CD4-positive, alpha-beta T cell treated with Interferon gamma for 1 hour (primary cell): ENCODE measurements around the gene SLMAP.
"Not testable (repeated sequence)": the region's sequence is repeated elsewhere in the genome, so short reads cannot be mapped to it uniquely, and the experiment has no call there.

Experiments
- DNase-seq: peaks from one replicate; pipeline ENCODE4 v3.0.0-alpha.2; 2020

SLMAP gene

GRCh38 chr3:57833763-57834162 lies 77.7 kb downstream of the SLMAP start:
- no peak for DNase-seq

DNA sequence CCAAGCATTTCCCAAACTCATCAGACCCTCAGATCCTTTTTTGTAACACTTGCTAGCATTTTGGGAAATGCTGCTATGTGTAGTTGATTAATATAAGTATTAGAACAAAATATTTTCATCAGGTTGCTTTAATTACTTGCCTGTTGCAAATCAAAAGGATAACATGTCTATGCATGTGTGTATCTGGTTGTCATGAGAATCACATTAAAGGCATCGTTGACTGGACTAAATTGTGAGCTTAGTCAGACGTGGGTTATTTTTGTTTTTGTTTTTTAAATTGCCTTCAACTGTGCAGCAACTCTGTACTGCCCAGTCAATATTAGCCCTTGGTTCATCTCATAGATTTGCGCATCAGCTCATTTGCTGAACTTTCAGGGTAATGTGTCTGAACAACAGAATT lies 81.6 kb downstream of the SLMAP start:
- no peak for DNase-seq

DNA sequence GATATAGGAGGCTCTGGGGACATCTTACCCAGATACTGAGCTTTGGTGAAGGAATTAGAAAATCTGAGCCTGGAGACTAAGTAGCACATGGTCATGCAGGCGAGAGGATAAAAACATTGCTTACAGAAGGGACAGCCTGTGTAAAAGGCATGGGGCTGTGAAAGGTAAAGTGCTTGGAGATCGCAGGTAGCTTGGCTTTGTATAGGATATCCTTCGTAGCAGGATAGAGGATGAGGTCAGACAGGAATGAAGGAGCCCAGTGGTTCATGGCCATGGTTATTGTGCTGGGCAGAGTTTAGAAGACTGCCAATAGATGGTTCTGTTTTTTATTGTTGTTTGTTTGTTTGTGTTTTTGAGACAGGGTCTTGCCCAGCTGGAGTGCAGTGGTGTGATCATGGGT lies 82.5 kb downstream of the SLMAP start:
- no peak for DNase-seq

GRCh38 chr3:57840473-57840872 lies 84.4 kb downstream of the SLMAP start:
- no peak for DNase-seq

GRCh38 chr3:57841818-57842217 lies 85.7 kb downstream of the SLMAP start:
- no peak for DNase-seq

DNA sequence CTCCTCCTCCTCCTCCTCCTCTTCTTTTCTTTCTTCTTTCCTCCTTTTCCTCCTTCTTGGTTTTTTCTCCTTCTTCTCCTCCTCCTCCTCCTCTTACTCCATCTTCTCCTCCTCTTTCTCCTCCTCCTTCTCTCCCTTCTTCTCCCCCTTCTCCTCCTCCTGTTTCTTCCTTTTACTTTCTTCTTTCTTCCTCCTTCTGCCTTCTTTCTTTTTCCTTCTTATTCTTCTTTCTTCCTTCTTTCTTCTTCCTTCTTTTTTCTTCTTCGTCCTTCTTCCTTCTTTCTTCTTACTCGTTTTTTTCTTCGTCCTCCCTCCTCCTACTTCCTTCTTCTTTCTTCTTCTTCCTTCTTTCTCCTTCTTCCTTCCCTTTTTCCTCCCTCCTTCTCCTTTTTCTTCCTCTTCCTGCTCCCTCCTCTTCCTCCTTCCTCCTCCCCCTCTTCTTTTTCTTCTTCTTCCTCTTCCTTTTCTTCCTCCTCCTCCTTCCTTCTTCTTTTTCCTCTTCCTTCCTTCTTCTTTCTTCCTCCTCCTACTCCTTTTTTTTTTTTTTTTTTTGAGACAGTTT lies 92.1 kb downstream of the SLMAP start:
- DNase-seq, result no peak

GRCh38 chr3:57851304-57851703 lies 95.2 kb downstream of the SLMAP start:
- no peak for DNase-seq

GRCh38 chr3:57852896-57853295 lies 96.8 kb downstream of the SLMAP start:
- DNase-seq, result no peak

- no peak for DNase-seq
Observed at GRCh38 chr3:57855281-57855680, 99.2 kb downstream of the SLMAP start.

DNA sequence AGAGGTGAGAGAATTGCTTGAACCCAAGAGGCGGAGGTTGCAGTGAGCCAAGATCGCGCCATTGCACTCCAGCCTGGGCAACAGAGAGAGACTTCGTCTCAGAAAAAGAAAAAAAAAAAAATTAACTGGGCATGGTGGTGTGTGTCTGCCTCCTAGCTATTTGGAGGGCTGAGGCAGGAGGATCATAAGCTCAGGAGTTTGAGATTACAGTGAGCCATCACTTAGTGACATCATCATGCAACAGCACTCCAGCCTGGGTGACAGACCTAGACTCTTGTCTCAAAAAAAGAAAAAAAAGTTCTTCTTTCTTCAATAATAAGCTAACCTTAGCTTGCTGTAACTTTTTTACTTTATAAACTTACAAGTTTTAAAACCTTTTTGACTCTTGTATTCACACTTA lies 99.8 kb downstream of the SLMAP start:
- no peak for DNase-seq

- DNase-seq, result no peak
Observed at GRCh38 chr3:57856675-57857074, 100.6 kb downstream of the SLMAP start.

DNA sequence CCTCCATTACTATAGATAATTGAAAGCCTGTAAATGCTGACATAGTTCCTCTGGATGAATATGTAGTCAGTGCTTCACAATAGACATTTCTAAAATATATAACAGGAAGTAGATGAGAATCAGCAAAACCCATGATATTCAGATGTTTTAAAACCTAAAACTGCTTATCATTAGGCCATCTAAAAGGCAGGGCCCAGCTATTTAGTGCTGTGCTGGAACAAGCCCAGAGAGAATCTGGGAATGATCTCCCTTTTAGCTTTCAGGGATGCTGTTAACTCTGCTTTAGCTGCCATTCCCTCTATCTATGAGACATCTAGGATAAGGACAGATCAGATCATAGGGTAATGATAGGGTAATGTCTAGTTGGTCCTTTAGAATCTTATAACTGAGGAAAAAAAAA lies 106.8 kb downstream of the SLMAP start:
- no peak for DNase-seq

DNA sequence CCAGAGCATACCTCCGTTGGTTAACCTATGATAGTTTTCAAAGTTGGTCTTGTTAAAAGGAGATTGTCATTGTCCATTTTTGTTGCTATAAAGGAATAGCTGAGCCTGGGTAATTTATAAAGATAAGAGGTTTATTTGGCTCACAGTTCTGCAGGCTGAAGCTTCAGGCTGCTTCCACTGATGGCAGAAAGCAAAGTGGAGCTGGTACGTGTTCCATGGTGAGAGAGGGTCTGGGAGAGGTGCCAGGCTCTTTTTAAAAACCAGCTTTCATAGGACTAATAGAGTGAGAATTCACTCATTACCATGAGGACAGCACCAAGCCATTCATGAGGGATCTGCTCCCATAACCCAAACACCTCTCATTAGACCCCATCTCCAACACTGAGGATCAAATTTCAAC lies 107.3 kb downstream of the SLMAP start:
- no peak for DNase-seq

DNA sequence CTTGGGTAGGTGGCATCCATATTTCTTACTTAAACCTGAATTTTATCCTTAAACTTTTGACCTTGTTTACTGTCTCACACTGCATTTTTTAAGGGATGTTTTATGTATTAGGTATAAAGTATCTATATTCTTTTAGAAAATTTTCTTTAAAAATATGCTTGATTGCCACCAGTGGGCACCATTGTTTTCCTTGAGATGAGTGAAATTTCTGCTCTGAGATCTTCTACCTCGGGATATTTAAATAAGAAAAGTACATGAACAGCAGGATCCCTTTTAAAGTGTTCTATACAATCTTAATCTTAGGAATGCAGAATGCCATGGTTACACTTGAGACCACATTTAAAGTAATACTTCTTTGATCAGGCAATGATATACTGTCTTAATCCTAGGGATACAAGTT lies 108.7 kb downstream of the SLMAP start:
- no peak for DNase-seq

DNA sequence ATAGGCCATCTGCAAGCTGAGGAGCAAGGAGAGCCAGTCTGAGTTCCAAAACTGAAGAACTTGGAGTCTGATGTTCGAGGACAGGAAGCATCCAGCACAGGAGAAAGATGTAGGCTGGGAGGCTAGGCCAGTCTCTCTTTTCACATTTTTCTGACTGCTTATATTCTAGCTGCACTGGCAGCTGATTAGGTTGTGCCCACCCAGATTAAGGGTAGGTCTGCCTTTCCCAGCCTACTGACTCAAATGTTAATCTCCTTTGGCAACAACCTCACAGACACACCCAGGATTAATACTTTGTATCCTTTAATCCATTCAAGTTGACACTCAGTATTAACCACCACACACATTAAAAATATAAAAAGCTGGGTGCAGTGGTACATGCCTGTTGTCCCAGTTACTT lies 113.0 kb downstream of the SLMAP start:
- not testable (repeated sequence) for DNase-seq

GRCh38 chr3:57872606-57873005 lies 116.5 kb downstream of the SLMAP start:
- no peak for DNase-seq

DNA sequence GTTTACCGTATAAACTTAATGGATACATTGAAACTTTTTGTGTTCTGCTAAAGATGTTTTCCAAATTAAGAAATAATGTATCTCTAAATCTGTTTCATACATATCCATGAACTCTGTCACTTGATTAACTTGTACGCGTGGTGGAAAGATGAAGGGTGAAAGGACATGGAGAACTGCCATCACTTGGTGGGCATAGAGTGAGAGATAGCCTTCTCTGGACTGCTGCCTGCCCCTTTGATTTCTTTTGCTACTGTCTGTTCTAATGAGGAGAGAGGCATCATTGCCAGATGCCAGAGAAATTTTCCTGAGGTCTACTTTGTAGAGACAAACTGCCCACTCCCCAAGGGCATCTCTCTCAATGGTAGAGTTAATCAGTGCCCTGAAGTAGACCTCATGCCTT lies 120.5 kb downstream of the SLMAP start:
- no peak for DNase-seq

DNA sequence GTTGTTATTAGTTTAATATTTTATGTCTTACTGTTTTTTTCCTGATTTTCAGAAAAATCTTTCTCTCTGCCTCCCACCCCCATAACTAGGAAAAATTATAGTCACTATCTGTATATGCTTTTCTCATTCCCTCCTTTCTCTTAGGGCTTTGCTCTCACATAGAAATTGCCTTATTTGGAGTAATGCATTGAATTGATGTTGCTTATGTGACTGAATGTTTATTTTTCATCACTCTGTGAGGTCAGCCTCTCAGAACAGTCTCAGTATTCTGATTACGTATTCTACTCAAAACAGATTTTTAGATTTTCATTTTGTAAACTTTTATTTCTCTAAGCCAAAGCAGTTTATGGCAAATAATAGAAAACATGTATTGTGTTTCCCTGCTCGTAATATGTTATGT lies 121.0 kb downstream of the SLMAP start:
- DNase-seq, result no peak

DNA sequence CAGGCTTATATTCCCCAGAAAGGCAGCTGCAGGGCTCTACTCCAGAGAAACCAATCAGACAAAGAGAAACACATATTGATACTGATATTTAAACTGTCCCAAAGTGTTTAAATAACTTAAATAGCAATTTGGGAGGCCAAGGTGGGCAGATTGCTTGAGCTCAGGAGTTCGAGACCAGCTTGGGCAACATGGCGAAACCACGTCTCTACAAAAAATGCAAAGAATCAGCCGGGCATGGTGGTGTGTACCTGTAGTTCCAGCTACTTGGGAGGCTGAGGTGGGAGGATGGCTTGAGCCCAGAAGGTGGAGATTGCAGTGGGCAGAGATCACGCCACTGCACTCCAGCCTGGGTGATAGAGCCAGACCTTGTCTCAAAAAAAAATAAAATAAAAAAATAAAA lies 128.3 kb downstream of the SLMAP start:
- not testable (repeated sequence) for DNase-seq

DNA sequence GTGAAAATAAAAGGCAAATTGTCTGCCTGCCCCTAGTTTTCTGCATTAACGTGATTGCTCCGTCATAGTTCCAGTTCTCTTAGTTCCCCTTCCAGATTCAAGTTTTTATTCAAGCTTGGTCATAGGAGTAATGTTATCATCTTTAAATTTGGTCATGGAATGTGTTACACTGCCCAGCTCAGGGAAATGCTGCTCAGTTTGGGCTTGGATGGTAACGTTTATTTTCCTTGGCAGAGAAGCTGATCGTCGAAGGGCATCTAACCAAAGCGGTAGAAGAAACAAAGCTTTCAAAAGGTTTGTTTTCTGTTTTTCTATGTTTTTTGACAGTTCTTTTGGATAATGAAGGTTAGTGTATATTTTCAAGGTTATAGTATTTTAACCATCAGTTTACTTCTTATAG lies 133.7 kb downstream of the SLMAP start:
- DNase-seq, result no peak

DNA sequence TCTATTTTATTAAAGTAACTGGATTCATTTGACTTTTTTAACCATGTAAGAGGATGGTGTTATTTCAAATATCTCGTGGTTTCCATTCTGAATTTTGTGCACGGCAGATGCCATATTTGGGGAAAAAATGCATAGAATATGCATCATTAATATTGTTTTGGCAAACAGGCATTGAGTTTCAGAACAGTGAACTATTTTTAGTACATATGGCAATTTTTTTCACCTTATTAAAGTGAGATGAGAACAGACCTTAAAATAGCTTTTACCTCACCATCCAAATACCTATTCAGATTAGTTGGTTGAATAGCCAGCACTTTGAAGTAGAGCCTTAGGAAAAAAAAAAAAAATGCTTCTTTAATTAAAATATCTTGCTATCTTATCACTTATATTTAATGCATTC lies 134.8 kb downstream of the SLMAP start:
- no peak for DNase-seq

GRCh38 chr3:57892423-57892822 lies 136.3 kb downstream of the SLMAP start:
- DNase-seq, result no peak

DNA sequence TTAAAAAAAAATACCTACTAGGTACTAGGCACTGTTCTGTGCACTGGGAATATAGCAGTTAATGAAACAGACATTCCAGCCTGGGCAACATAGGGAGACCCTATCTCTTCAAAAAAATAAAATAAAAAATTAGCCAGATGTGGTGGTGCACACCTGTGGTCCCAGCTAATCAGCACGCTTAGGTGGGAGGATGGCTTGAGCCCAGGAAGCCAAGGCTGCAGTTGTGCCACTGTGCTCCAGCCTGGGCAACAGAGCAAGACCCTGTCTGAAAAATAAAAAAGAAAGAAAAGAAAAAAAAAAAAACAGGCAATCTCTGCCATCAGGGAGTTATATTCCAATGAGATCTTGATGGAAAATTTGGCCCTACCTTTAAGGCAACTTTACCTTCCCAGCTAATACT lies 137.0 kb downstream of the SLMAP start:
- no peak for DNase-seq

GRCh38 chr3:57893668-57894067 lies 137.6 kb downstream of the SLMAP start:
- DNase-seq, result no peak

- no peak for DNase-seq
Observed at GRCh38 chr3:57896031-57896430, 139.9 kb downstream of the SLMAP start.

GRCh38 chr3:57896691-57897090 lies 140.6 kb downstream of the SLMAP start:
- DNase-seq, result no peak
